Lung (tissue), 12 donors: Measurements from ENCODE around the gene GGCT. TPM values are rescaled to one million over a fixed set of nuclear protein-coding genes. Genes with fewer than 3 reads are reported as not detected.

Source experiments
- ATAC-seq: fragments of 200-7000 bp; cut with Tn5 transposase; one replicate; pipeline ENCODE4 v1.9.1; 2020; ENCODE audit warnings: moderate number of reproducible peaks; ENCODE audit not compliant: insufficient read depth, low FRiP score
- DNase-seq, 3 donors: peaks; one replicate each; pipeline ENCODE4 v3.0.0-alpha.2; 2013 to 2017
- H3K27ac ChIP-seq, 2 donors: one replicate each; pipeline ENCODE4 v1.5.1; 2013; ENCODE audit warnings: mild to moderate bottlenecking in 2 of 2, moderate library complexity in 2 of 2, control low read depth in 1 of 2, inconsistent platforms in 1 of 2, low read depth in 1 of 2, low read length in 1 of 2
- H3K27me3 ChIP-seq, 3 donors: one replicate each; pipeline ENCODE4 v1.5.1; 2013; ENCODE audit warnings: low read length in 2 of 3; ENCODE audit not compliant: control insufficient read depth in 3 of 3, insufficient read depth in 3 of 3
- H3K36me3 ChIP-seq, 4 donors: one replicate each; pipeline ENCODE4 v1.5.1; 2013; ENCODE audit warnings: low read length in 4 of 4, mild to moderate bottlenecking in 1 of 4, moderate library complexity in 1 of 4; ENCODE audit not compliant: control insufficient read depth in 4 of 4, insufficient read depth in 4 of 4
- H3K4me1 ChIP-seq, 5 donors: one replicate each; pipeline ENCODE4 v1.5.1; 2013; ENCODE audit warnings: low read length in 5 of 5, mild to moderate bottlenecking in 2 of 5, moderate library complexity in 1 of 5; ENCODE audit not compliant: control insufficient read depth in 5 of 5, insufficient read depth in 5 of 5
- H3K4me3 ChIP-seq: one replicate; pipeline ENCODE4 v1.5.1; 2013; ENCODE audit warnings: mild to moderate bottlenecking, control low read depth, moderate library complexity
- H3K9ac ChIP-seq, 2 donors: one replicate each; pipeline ENCODE4 v1.5.1; 2013; ENCODE audit warnings: low read length in 2 of 2, control low read depth in 1 of 2; ENCODE audit not compliant: insufficient read depth in 1 of 2
- H3K9me3 ChIP-seq, 4 donors: one replicate each; pipeline ENCODE4 v1.5.1; 2013; ENCODE audit warnings: low read length in 3 of 4, mild to moderate bottlenecking in 1 of 4, moderate library complexity in 1 of 4; ENCODE audit not compliant: control insufficient read depth in 4 of 4, insufficient read depth in 3 of 4
- CTCF ChIP-seq: IDR thresholded peaks from 2 replicates; pipeline ENCODE4 v1.5.1; 2012; ENCODE audit warnings: mild to moderate bottlenecking; ENCODE audit errors: control extremely low read depth, extremely low read depth
- WGBS, 2 donors: extraction: QIAGEN DNeasy Blood & Tissue Kit; methylation state at CpG; one replicate each; pipeline ENCODE4 v1.1.7; 2013; 5-methylcytosine and 5-hydroxymethylcytosine counted together
- polyA plus RNA-seq, 2 donors: library from polyadenylated mRNA; stranded (reverse); fragments of 200-250 nt; gene quantifications; one replicate each; pipeline ENCODE4 v1.2.1, GENCODE V29; 2013
- total RNA-seq, 2 donors: library from RNA; depleted of rRNA in 1 of 2; stranded (reverse); fragments of >200 nt in 1 of 2; gene quantifications; one replicate each; pipeline ENCODE4 v1.2.1, GENCODE V29; 2014 to 2021
- donor health status: control.
- donor health status: control.
- donor health status: Bipolar disorder and iron deficiency.
- donor health status: healthy.
- donor health status: DM: yes; HTN: yes; CAD: no.

Gene GGCT
- total and polyA plus RNA-seq, 4 donors, result 33.1 to 90.1 (median 41.6) TPM

GRCh38 chr7:30505174-30505697 is 607 bp upstream of the GGCT start:
- TF ChIP-seq CTCF, result no peak
- DNase-seq, result no peak
- peak overlapping the region; percentile 57 for H3K4me3 ChIP-seq
- H3K27ac ChIP-seq, result peak overlapping the region; percentile 73 to 87
- H3K9me3 ChIP-seq, result no peaks in the 10 kb centered on the region
- 13 to 14% methylated on average over 19 of the region's 19 CpGs for WGBS, 2 donors
- no peak for ATAC-seq
- peaks cover 3 to 19% (median 6%) of the 10 kb centered on the region in 5 donors for H3K4me1 ChIP-seq
- peak overlapping the region in 1 of 2 donors; percentile 94 for H3K9ac ChIP-seq
- no peaks in the 10 kb centered on the region for H3K36me3 ChIP-seq
- no peaks in the 10 kb centered on the region for H3K27me3 ChIP-seq

DNA sequence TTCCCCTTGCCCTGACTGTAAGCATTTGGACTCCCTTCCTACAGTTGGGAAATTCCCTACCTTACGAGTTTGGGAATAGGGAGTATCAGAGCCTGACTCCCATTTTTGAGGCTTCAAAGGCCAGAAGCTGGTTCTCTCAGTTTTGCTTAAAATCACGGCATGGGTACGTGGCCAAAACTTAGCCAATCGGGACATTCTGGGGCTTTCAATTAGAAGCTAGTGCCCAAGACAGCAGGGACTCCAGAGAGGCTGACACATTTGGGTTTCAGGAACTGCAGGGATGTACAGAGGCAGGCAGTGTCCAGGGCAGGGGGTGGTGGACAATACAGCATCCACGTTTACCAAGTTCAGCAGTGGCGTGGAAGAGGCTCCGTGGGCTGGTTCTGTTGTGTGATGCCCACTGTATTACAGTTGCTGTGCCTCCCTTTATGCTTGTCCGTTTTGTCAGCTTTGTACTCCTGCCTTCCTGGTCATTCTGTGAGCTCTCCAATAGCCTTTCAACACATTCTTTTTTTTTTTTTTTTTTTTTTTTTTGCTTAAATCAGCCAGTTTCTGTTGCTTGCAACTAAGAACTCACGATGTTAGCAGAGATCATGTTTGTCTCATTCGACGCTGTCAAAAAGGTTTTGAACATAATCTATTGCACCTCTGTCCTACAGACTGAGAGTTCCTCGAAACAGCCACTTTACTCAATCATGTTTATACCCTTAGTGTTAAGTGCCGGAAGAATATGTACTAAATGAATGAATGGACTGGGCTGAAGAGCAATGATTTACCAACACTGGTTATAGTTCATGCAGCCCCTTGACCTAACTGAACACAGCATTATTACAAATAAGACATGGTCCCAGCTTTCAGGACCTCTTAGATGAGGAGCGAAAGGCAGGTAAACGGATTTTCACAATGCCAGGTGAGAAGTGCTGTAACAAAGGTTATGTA is 1.1 kb downstream of the GGCT start:
- peak overlapping the region; percentile 34 to 62 for H3K27ac ChIP-seq
- peak in 2 of 3 donors; percentile 4 to 21 for DNase-seq
- WGBS, 2 donors, result 46 to 53% methylated on average over 15 of the region's 15 CpGs

GRCh38 chr7:30502470-30503251 is 2.0 kb downstream of the GGCT start:
- ATAC-seq, result no peak
- H3K4me3 ChIP-seq, result no peak overlapping the region
- H3K27me3 ChIP-seq, result no peaks in the 10 kb centered on the region
- no peak for DNase-seq
- no peaks in the 10 kb centered on the region for H3K9me3 ChIP-seq
- no peak for TF ChIP-seq CTCF
- H3K27ac ChIP-seq, result no peak overlapping the region
- H3K9ac ChIP-seq, result no peak overlapping the region
- 82 to 88% methylated on average over 2 of the region's 2 CpGs for WGBS, 2 donors
- peaks cover 3 to 15% (median 6%) of the 10 kb centered on the region in 5 donors for H3K4me1 ChIP-seq
- H3K36me3 ChIP-seq, result peaks cover 0 to under 1% (median under 1%) of the 10 kb centered on the region in 4 donors

More for the DNA sequence above, 1.1 kb downstream of the GGCT start:
- Histone ChIP-seq H3K27me3 (no peaks in the 10 kb centered on the region), H3K9ac (peak overlapping the region; percentile 0 to 60), H3K4me1 (peaks cover 3 to 15% (median 6%) of the 10 kb centered on the region in 5 donors), H3K4me3 (peak overlapping the region; percentile 73), H3K9me3 (no peaks in the 10 kb centered on the region), H3K36me3 (no peaks in the 10 kb centered on the region)
- TF ChIP-seq CTCF, result no peak
- no peak for ATAC-seq
